Mammary epithelial cell (primary cell): ENCODE data around the gene RHBDL1.

Source experiments
- CTCF ChIP-seq, 2 donors: IDR thresholded peaks in 1 of 2; conservative IDR thresholded peaks in 1 of 2; 2 replicates each; pipeline ENCODE4 v1.5.1; 2011 to 2012; ENCODE audit warnings: inconsistent platforms in 2 of 2, low read length in 2 of 2, mild to moderate bottlenecking in 2 of 2, control low read depth in 1 of 2, low read depth in 1 of 2; ENCODE audit not compliant: insufficient read depth in 1 of 2; ENCODE audit errors: extremely low read depth in 1 of 2
- EZH2 ChIP-seq: IDR thresholded peaks from 2 replicates; pipeline ENCODE4 v1.6.1; 2012; ENCODE audit warnings: low read length, inconsistent platforms, borderline replicate concordance

- TF ChIP-seq CTCF (conservative IDR thresholded peaks at IDR 0.05 in 1 of 2, IDR thresholded peaks at IDR 0.05 in 1 of 2; ENCODE audit: extremely low read depth in 1 of 2, insufficient read depth in 1 of 2, low read depth in 1 of 2, low read length in 2 of 2) = no peak
- no peak for TF ChIP-seq EZH2
These were observed 46.2 kb upstream of the RHBDL1 start for GRCh38 chr16:629185-629832.
